ENCODE results near the gene USP49. TPM values are rescaled to one million over a fixed set of nuclear protein-coding genes. Genes with fewer than 3 reads are reported as not detected.

USP49 gene
- total RNA-seq, 6 donors from 2014 or later = 2.7 to 16.8 (median 4.3) TPM

DNA sequence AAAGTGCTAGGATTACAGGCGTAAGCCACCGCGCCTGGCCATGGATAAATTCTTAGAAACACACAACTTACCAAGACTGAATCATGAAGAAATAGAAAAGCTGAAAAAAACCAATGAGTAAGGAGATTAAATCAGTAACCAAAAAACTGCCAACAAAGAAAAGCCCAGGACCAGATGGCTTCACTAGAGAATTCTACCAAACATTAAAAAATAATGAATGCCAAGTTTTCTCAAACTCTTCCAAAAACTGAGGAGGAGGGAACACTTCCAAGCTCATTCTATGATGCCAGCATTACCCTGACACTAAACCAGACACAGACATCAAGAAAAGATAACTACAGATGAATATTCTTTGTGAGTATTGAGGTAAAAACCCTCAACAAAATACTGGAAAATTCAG, 44.3 kb downstream of the USP49 start:
- DNase-seq = no peak
- no peak for ATAC-seq (ENCODE audit: low FRiP score in 2 of 2)
- WGBS, 2 donors = 98 to 99% methylated on average over 3 of the region's 3 CpGs

DNA sequence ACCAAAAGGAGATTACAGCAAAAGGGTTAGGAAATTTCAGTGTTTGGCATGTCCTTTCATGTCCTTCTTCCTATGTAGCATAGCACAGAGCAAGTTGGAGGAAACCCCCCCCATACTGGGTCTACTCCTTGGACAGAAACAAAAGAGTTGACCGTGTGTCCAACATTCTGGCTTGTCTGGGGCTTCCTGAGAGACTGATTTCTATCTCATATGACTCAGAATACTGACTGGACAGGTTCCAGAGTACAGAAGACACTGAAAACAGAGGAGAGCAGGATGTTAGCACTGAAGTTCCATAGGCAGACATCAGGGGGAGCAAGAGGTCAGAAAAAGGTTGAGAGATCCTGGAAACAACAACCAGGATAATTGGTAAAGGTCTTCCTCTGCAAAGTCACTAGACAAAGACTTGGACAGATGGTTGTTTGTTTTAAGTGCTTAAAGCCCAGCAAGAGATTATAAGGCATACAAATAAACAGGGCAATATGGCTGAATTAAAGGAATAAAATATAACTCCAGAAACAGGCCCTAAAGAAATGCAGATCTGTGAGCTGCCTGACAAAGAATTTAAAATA, 48.4 kb downstream of the USP49 start:
- H3K4me1 ChIP-seq = peaks cover 7 to 14% (median 12%) of the 10 kb centered on the region in 4 donors
- H3K27me3 ChIP-seq = no peaks in the 10 kb centered on the region
- H3K4me3 ChIP-seq = no peak overlapping the region
- WGBS, 2 donors = 0% methylated on average over 1 of the region's 1 CpG
- ATAC-seq (ENCODE audit: low FRiP score in 2 of 2) (peak; percentile 87 to 94), DNase-seq (peak in 1 of 2 donors; percentile 37)
- H3K36me3 ChIP-seq = no peaks in the 10 kb centered on the region
- H3K9me3 ChIP-seq = no peaks in the 10 kb centered on the region
- no peak for TF ChIP-seq EP300 (IDR thresholded peaks at IDR 0.05)
- TF ChIP-seq POLR2A (IDR thresholded peaks at IDR 0.05) = no peak
- peak; percentile 32 to 35 for TF ChIP-seq POLR2AphosphoS5 (IDR thresholded peaks at IDR 0.05)
- TF ChIP-seq, protein P1, sequence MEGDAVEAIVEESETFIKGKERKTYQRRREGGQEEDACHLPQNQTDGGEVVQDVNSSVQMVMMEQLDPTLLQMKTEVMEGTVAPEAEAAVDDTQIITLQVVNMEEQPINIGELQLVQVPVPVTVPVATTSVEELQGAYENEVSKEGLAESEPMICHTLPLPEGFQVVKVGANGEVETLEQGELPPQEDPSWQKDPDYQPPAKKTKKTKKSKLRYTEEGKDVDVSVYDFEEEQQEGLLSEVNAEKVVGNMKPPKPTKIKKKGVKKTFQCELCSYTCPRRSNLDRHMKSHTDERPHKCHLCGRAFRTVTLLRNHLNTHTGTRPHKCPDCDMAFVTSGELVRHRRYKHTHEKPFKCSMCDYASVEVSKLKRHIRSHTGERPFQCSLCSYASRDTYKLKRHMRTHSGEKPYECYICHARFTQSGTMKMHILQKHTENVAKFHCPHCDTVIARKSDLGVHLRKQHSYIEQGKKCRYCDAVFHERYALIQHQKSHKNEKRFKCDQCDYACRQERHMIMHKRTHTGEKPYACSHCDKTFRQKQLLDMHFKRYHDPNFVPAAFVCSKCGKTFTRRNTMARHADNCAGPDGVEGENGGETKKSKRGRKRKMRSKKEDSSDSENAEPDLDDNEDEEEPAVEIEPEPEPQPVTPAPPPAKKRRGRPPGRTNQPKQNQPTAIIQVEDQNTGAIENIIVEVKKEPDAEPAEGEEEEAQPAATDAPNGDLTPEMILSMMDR (IDR thresholded peaks at IDR 0.05) = peak; percentile 79 to 90 (median 84)
- H3K27ac ChIP-seq = peak overlapping the region in 3 of 4 donors; percentile 47 to 73 (median 67)

More for the DNA sequence above, 44.3 kb downstream of the USP49 start:
- Histone ChIP-seq H3K36me3 (no peaks in the 10 kb centered on the region), H3K27ac (no peak overlapping the region), H3K4me1 (peaks cover 6 to 13% (median 9%) of the 10 kb centered on the region in 4 donors), H3K27me3 (no peaks in the 10 kb centered on the region), H3K9me3 (no peaks in the 10 kb centered on the region), H3K4me3 (no peak overlapping the region)
- TF ChIP-seq, protein P1 (IDR thresholded peaks at IDR 0.05) = no peak
- no peak for TF ChIP-seq POLR2A (IDR thresholded peaks at IDR 0.05)
- TF ChIP-seq POLR2AphosphoS5 (IDR thresholded peaks at IDR 0.05) = no peak
- no peak for TF ChIP-seq EP300 (IDR thresholded peaks at IDR 0.05)

DNA sequence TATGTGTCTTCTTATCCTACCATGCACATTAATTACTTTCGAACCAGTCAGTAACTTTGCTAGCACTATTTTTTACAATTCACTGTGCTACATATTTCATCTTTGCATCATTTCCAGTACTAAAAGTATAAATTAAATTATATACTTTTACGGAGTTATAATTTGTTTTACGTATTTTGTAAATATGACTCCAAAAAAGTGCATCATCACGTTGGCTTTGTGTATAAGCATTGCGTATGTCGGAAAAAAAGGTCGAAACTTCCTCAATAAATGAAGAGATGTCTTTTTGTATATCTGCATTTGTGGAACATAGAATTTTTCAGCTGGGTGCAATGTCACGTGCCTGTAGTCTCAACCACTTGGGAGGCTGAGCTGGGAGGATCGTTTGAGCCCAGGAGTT, 52.0 kb downstream of the USP49 start:
- ATAC-seq (ENCODE audit: low FRiP score in 2 of 2) (no peak), DNase-seq (no peak)
- Histone ChIP-seq H3K4me1 (peaks cover 7 to 14% (median 12%) of the 10 kb centered on the region in 4 donors), H3K27me3 (no peaks in the 10 kb centered on the region), H3K9me3 (no peaks in the 10 kb centered on the region), H3K27ac (no peak overlapping the region), H3K4me3 (no peak overlapping the region), H3K36me3 (no peaks in the 10 kb centered on the region)
- 95% methylated on average over 9 of the region's 9 CpGs for WGBS, 2 donors
- TF ChIP-seq EP300 (IDR thresholded peaks at IDR 0.05) (no peak), POLR2A (IDR thresholded peaks at IDR 0.05) (no peak), POLR2AphosphoS5 (IDR thresholded peaks at IDR 0.05) (no peak)
- TF ChIP-seq, protein P1 (IDR thresholded peaks at IDR 0.05) = no peak

DNA sequence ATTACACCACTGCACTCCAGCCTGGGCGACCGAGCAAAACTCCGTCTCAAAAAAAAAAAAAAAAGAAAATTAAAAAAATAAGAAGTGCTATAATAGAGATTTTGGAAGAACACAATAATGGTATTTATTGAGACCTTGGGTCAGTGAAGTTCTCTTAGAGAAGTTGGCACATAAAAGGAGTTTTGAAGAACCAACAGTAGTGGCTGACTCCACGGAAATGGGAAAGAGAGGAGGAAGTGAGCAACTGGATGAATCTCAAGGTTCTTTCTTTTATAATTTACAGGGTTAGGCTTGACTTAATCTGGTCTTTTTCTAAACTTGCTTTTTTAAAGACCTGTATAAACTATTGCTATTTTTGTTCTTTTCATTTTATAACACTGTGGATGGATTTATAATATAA, 54.8 kb downstream of the USP49 start:
- no peak overlapping the region for H3K4me3 ChIP-seq
- ATAC-seq (ENCODE audit: low FRiP score in 2 of 2) (no peak), DNase-seq (no peak)
- H3K27me3 ChIP-seq = no peaks in the 10 kb centered on the region
- H3K4me1 ChIP-seq = no peaks in the 10 kb centered on the region
- no peaks in the 10 kb centered on the region for H3K9me3 ChIP-seq
- 84 to 91% methylated on average over 4 of the region's 4 CpGs for WGBS, 2 donors
- no peak overlapping the region for H3K27ac ChIP-seq
- TF ChIP-seq, protein P1 (IDR thresholded peaks at IDR 0.05) = no peak
- no peak for TF ChIP-seq EP300 (IDR thresholded peaks at IDR 0.05)
- TF ChIP-seq POLR2AphosphoS5 (IDR thresholded peaks at IDR 0.05) = no peak
- TF ChIP-seq POLR2A (IDR thresholded peaks at IDR 0.05) = no peak
- H3K36me3 ChIP-seq = no peaks in the 10 kb centered on the region

DNA sequence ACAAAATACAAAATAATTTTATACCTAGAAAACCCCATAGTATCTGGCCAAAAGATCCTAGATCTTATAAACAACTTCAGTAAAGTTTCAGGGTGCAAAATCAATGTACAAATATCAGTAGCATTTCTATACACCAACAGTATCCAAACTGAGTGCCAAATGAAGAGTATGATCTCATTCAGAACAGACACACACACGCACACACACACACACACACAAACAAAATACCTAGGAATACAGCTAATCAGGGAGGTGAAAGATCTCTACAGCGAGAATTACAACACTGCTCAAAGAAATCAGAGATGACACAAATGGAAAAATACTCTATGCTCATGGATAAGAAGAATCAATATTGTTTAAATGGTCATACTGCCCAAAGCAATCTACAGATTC, 58.5 kb downstream of the USP49 start:
- Histone ChIP-seq H3K4me1 (no peaks in the 10 kb centered on the region), H3K27ac (no peak overlapping the region), H3K4me3 (no peak overlapping the region), H3K9me3 (no peaks in the 10 kb centered on the region), H3K27me3 (no peaks in the 10 kb centered on the region), H3K36me3 (no peaks in the 10 kb centered on the region)
- TF ChIP-seq POLR2AphosphoS5 (IDR thresholded peaks at IDR 0.05) = no peak
- TF ChIP-seq EP300 (IDR thresholded peaks at IDR 0.05) = no peak
- TF ChIP-seq, protein P1 (IDR thresholded peaks at IDR 0.05) = no peak
- no peak for TF ChIP-seq POLR2A (IDR thresholded peaks at IDR 0.05)
- 88 to 90% methylated on average over 2 of the region's 2 CpGs for WGBS, 2 donors
- ATAC-seq (ENCODE audit: low FRiP score in 2 of 2) = no peak
- no peak for DNase-seq
